Vagina (tissue), 2 donors: ENCODE measurements around the gene LGALS9. TPM values are rescaled to one million over a fixed set of nuclear protein-coding genes. Genes with fewer than 3 reads are reported as not detected.
"Not testable (repeated sequence)": the region's sequence is repeated elsewhere in the genome, so short reads cannot be mapped to it uniquely, and the experiment has no call there.

Source experiments
- DNase-seq, 2 donors: peaks; one replicate each; pipeline ENCODE4 v3.0.0-alpha.2; 2017; ENCODE audit errors: extremely low spot score in 2 of 2
- H3K27ac ChIP-seq: fragments of 200-600 bp; sonication (generic); one replicate; pipeline ENCODE4 v1.5.1; 2019
- H3K27me3 ChIP-seq: fragments of 200-600 bp; sonication (generic); one replicate; pipeline ENCODE4 v1.5.1; 2019
- H3K36me3 ChIP-seq, 2 donors: fragments of 200-600 bp; sonication (generic); one replicate each; pipeline ENCODE4 v1.5.1; 2017 to 2019
- H3K4me1 ChIP-seq: fragments of 200-600 bp; sonication (generic); one replicate; pipeline ENCODE4 v1.5.1; 2019
- H3K4me3 ChIP-seq, 2 donors: fragments of 200-600 bp; sonication (generic); 1 replicate in 1 of 2; 2 replicates in 1 of 2; pipeline ENCODE4 v1.5.1; 2016 to 2019
- H3K9me3 ChIP-seq: fragments of 200-600 bp; sonication (generic); one replicate; pipeline ENCODE4 v1.5.1; 2019
- CTCF ChIP-seq, 3 experiments: fragments of 450-650 bp in 2 of 3; fragments of 200-600 bp in 1 of 3; sonication (generic) in 1 of 3; IDR thresholded peaks; one replicate each; pipeline ENCODE4 v1.5.1; 2017 to 2019; ENCODE audit warnings: antibody characterized with exemption in 3 of 3, mild to moderate bottlenecking in 2 of 3, moderate library complexity in 2 of 3
- POLR2A ChIP-seq, 2 donors: fragments of 450-650 bp; IDR thresholded peaks; one replicate each; pipeline ENCODE4 v1.6.1; 2017; ENCODE audit warnings: antibody characterized with exemption in 2 of 2, mild to moderate bottlenecking in 2 of 2, moderate library complexity in 2 of 2
- POLR2AphosphoS5 ChIP-seq, 2 donors: sonication (generic); formaldehyde crosslinking; IDR thresholded peaks; one replicate each; pipeline ENCODE4 v1.9.0; 2017; ENCODE audit warnings: antibody characterized with exemption in 2 of 2, mild to moderate bottlenecking in 2 of 2, low read depth in 1 of 2; ENCODE audit not compliant: insufficient read depth in 1 of 2
- intact Hi-C: fragments of 100-400 bp; cut with DNase I; formaldehyde crosslinking; loops from one replicate; pipeline ENCODE4 v1.15.1; 2023
- total RNA-seq: library from RNA; depleted of rRNA; stranded (reverse); fragments of >200 nt; gene quantifications from one replicate; pipeline ENCODE4 v1.2.3, GENCODE V29; 2016

LGALS9 gene
- total RNA-seq, 1 donor from 2014 or later: 34.9 TPM

- TF ChIP-seq CTCF (IDR thresholded peaks at IDR 0.05) (no peak), POLR2A (IDR thresholded peaks at IDR 0.05) (no peak), POLR2AphosphoS5 (IDR thresholded peaks at IDR 0.05; ENCODE audit: insufficient read depth in 1 of 2, low read depth in 1 of 2) (no peak)
- no peaks in the 10 kb centered on the region for H3K4me1 ChIP-seq
- H3K4me3 ChIP-seq: no peak overlapping the region
- H3K27ac ChIP-seq: no peak overlapping the region
- no peaks in the 10 kb centered on the region for H3K36me3 ChIP-seq
- H3K9me3 ChIP-seq: no peaks in the 10 kb centered on the region
- intact Hi-C loops: no loop called here
- DNase-seq: peak in 1 of 2 donors; percentile 79
- no peaks in the 10 kb centered on the region for H3K27me3 ChIP-seq
These were observed 40.6 kb downstream of the LGALS9 start for GRCh38 chr17:27671591-27671910.

DNA sequence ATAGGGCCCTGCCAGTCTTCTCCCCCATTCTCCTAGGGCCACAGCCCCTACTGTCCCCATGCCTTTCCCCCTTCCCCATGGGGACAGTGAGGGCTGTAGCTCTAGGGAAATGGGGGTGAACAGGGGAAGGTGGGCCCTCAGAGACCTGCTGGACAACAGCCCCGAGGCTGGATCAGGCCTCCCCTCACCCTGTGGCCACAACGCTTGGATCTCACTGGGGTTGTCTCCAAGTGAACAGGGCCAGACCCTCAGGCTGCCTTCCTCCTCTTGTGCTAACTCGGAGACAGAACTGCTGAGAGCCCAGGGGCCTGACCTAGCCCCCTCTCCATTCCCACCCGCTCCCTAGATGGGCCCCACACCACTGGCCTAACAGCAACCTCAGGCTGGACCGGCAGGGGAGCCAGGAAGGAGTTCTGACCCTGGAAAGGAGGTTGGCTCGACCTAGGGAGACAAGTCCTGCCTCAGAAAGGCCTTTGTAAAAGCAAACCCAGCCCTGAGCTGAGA, 41.0 kb downstream of the LGALS9 start:
- H3K9me3 ChIP-seq, H3K4me1 ChIP-seq, H3K36me3 ChIP-seq, H3K27ac ChIP-seq, intact Hi-C loops, H3K27me3 ChIP-seq, H3K4me3 ChIP-seq: not testable (repeated sequence)
- DNase-seq: peak in 1 of 2 donors; percentile 62

DNA sequence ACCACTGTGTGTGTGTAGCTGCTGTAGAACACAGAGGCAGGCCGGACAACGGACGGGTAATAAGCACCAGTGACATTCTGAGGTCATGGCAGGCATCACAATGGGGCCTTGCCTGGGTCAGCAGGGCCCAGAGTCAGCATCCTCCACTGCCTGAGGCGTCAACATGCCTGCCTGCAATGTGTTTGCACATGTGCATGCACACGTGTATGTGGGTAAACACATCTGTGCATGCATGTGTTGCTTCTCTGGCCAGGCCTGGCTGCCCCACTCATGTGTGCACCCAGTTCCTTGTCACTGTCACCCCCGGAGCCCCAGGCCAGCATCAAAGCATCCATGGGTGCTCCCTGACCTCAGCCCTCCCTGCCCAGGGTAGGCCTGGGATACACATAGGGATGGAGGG, 43.3 kb downstream of the LGALS9 start:
- Histone ChIP-seq H3K36me3 (no peaks in the 10 kb centered on the region), H3K9me3 (no peaks in the 10 kb centered on the region), H3K4me1 (no peaks in the 10 kb centered on the region), H3K27me3 (no peaks in the 10 kb centered on the region), H3K4me3 (no peak overlapping the region), H3K27ac (no peak overlapping the region)
- intact Hi-C loops: no loop called here
- DNase-seq: peak in 1 of 2 donors; percentile 70
- TF ChIP-seq CTCF (IDR thresholded peaks at IDR 0.05): no peak
- TF ChIP-seq POLR2AphosphoS5 (IDR thresholded peaks at IDR 0.05; ENCODE audit: insufficient read depth in 1 of 2, low read depth in 1 of 2): no peak
- no peak for TF ChIP-seq POLR2A (IDR thresholded peaks at IDR 0.05)

GRCh38 chr17:27677191-27677590, 46.2 kb downstream of the LGALS9 start:
- H3K27ac ChIP-seq: no peak overlapping the region
- intact Hi-C loops: no loop called here
- DNase-seq: peak in 1 of 2 donors; percentile 62

DNA sequence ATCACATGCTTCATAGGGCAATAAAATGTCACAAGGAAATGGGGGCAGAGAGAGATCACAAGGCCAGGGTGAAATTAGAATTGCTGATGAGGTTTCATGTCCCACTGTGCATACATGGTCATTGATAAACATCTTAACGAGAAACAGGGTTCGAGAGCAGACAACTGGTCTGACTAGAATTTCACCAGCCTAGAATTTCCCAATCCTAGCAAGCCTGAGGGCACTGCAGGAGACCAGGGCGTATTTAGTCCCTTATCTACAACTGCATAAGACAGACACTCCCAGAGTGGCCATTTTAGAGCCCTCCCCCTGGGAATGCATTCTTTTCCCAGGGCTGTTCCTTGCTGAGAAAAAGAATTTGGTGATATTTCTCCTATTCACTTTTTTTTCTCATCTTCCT, 55.3 kb downstream of the LGALS9 start:
- H3K4me3 ChIP-seq, H3K36me3 ChIP-seq, H3K9me3 ChIP-seq, H3K27me3 ChIP-seq, DNase-seq, intact Hi-C loops, H3K4me1 ChIP-seq, H3K27ac ChIP-seq: not testable (repeated sequence)

More at GRCh38 chr17:27677191-27677590, 46.2 kb downstream of the LGALS9 start:
- TF ChIP-seq CTCF (IDR thresholded peaks at IDR 0.05) (no peak), POLR2AphosphoS5 (IDR thresholded peaks at IDR 0.05; ENCODE audit: insufficient read depth in 1 of 2, low read depth in 1 of 2) (no peak), POLR2A (IDR thresholded peaks at IDR 0.05) (no peak)
- Histone ChIP-seq H3K36me3 (no peaks in the 10 kb centered on the region), H3K9me3 (no peaks in the 10 kb centered on the region), H3K4me3 (no peak overlapping the region), H3K27me3 (no peaks in the 10 kb centered on the region), H3K4me1 (no peaks in the 10 kb centered on the region)

GRCh38 chr17:27690882-27691281, 59.9 kb downstream of the LGALS9 start:
- Histone ChIP-seq H3K27ac (no peak overlapping the region), H3K36me3 (no peaks in the 10 kb centered on the region), H3K4me3 (no peak overlapping the region), H3K9me3 (peaks cover 4% of the 10 kb centered on the region), H3K4me1 (no peaks in the 10 kb centered on the region), H3K27me3 (no peaks in the 10 kb centered on the region)
- intact Hi-C loops: no loop called here
- DNase-seq: no peak
- no peak for TF ChIP-seq CTCF (IDR thresholded peaks at IDR 0.05)
- no peak for TF ChIP-seq POLR2AphosphoS5 (IDR thresholded peaks at IDR 0.05; ENCODE audit: insufficient read depth in 1 of 2, low read depth in 1 of 2)
- TF ChIP-seq POLR2A (IDR thresholded peaks at IDR 0.05): no peak

DNA sequence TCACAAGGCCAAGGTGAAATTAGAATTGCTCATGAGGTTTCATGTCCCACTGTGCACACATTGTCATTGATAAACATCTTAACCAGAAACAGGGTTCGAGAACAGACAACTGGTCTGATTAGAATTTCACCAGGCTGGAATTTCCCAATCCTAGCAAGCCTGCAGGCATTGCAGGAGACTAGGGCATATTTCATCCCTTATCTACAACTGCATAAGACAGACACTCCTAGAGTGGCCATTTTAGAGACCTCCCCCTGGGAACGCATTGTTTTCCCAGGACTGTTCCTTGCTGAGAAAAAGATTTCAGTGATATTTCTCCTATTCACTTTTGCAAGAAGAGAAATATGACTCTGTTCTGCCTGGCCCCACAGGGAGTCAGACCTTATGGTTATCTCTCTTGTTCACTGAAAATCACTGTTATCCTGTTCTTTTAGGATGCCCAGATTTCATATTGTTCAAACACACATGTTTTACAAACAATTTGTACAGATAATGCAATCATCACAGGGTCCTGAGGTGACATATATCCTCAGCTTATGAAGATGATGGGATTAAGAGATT, 64.3 kb downstream of the LGALS9 start:
- H3K9me3 ChIP-seq, H3K4me1 ChIP-seq, H3K36me3 ChIP-seq, intact Hi-C loops, H3K4me3 ChIP-seq, H3K27me3 ChIP-seq, DNase-seq, H3K27ac ChIP-seq: not testable (repeated sequence)
